NCI-H2196 (cell line): ENCODE data around the gene MPND.

Experiments used
- DNase-seq: peaks from one replicate; lab custom pipeline; 2025; ENCODE audit not compliant: unreplicated experiment; lab: John Stamatoyannopoulos, UW

MPND gene

DNA sequence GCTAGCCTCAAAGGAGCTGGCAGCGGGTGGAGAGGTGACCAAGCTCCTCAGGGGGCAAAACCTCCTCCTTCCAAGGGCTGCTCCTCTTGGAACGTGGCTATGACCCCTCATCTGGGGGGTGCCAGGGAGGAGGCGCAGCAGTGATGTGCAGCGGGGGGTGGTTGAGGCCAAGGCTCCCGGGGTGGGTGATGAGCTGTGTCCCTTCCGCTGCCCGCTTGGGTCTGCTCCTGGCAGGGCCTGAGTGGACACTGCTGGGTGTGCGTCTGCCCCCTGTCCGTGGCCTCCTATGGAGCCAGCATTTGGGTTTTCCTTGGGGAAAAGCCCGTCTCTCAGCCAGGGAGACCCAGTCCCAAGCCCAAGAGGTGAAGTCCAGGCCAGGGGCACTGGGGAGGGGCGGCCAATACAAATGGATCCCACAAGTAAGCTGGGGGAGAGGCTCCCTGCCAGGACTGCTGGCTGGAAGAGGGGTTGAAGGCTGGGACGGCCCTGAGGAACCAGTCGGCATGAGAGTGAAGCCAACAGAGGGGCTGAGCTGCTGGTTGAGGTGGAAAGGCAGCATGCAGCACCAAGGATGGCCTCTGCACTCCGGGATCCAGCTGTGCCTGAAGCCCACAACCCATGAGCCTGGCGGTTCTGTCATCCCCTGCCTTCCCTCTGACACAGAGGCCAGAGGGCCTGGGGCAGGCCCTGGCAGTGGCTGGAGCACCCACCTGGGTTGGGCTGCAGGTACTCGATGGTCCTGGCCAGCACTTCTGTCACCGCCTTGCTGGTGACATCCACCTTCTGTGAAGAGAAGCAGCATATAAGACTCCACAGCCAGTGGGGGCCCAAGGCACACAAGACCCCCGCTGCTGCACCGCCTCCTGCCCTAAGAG, 22.7 kb downstream of the MPND start:
- no peak for DNase-seq

DNA sequence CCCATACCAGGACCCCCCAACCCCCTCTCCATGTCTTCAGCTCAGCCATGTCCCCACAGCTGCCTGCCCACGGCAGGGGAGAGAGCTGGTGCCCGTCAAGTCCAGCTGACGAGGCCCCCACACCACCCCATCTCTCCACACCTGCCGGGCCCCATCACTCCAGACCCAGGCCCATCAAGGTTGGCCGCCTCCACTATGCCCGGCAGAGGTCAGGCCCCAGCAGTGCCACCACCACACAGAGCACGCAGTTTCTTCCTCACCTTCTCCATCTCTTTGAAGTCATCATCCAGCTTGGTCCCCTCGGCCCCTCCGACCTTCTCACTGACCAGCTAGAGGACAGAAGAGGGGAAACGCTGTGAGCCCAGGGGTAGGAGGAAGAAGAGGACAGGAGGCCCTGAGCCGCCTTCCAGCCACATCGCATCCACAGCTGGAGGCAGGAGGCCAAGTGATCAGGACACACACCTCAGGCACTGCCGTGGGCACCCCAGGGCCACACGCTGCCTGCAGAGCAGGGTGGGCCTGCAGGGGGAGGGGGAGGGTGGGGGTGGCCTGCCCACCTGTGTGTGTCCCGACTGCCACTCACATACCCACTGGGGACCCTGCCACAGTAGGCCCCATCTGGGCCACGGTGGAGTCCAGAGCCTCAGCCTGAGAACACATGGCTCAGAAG, 23.4 kb downstream of the MPND start:
- no peak for DNase-seq

DNA sequence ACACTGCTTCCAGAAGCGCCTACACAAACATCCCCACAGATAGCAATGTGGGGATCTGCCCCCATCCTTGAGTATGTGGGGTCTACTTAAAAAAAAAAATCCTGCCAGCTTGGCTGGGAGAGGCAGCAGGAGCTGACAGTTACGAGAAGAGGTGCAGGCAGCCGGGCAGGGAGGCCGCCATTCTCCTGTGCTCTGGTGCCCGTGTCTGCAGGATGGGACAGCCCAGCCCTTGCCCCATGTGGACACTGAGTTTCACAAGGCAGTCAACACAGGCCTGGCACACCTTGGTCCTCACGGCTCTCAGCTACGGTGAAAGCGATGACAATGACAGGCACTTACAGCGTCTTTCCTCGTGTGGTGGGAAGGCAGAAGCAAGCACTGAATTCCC, 24.0 kb downstream of the MPND start:
- DNase-seq, result no peak

DNA sequence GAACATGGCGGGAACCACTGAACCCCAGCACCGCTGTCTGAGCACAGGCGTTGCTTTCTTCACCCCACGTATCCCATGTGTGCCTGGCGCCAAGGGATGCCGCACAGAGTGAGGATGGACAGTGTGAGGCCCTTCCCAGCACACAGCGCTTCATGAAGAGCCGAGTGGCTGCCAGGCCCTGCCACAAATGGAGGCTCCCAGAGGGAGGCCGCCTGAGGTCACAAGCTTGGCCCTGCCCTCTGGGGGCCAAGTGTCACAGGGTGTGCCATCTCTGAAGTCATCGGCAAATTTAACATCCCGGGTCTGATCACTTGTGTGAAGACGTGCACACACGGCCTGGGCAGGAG, 24.4 kb downstream of the MPND start:
- no peak for DNase-seq

DNA sequence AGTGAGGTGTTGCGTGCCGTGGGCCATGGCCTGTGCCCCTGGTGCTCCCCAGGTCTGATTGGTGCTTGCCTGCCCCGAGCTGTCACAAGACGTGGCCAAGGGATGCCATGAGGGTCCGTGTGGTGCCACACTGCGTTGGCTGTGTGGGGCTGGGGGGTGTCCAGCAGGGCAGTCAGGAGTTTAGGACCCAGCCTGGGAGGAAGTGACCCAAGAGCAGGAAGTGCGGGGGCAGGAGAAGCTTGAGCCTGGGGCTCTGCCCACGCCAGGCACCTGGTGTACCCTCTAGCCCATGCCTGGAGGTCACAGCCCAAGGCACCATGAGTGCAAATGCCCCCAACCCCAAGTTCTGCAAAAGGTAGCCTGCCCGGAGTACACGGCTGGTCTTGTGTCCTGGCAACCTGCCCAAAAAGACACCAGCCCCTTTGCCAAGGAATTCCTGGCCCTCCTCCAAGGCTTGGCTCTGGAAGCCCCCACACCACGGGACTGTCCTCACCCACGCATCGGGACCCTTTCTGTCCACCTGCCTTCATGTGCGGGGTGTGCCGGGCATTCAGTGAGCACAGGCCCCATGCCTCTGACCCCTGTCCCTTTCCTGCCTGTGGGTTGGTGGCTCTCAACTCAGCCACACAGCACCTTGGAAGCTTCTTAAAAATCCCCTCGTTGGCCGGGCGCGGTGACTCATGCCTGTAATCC, 24.9 kb downstream of the MPND start:
- no peak for DNase-seq

DNA sequence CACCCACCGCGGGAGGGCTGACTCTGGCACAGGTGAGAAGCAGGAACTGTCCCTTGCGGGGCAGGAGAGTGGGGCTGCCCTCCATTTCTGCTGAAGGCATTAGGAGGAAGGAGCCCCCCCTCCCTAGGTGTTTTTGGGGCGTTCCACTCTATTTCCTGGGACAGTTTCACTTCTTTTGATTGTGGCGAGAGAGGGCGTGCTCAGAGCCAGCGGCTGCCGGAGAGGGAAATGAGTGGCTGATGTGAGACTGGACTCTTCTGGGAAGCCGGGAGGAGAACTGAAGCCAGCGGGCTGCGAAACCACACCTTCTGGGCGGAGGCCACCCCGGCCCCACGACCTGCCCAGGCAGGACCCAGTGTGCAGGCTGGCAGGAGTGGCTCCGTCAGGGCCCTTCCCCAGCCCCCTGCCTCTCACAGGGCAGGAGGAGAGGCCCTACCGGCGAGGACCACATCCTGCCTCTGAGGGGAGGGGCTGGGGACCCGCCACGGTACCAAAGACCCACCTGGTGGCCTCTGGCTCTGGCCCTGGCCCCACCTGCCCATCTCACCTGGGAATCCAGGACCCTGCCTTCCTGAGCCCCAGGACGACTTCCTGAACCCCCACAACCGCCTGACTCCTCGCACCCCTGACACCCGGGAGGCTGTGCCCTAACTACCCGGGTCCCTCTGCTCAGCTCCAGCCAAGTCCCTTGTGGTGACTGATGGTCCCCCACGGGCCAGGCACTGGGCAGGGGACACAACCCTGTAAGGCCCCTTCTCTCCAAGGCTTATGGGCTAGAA, 25.9 kb downstream of the MPND start:
- peak; percentile 73 for DNase-seq

DNA sequence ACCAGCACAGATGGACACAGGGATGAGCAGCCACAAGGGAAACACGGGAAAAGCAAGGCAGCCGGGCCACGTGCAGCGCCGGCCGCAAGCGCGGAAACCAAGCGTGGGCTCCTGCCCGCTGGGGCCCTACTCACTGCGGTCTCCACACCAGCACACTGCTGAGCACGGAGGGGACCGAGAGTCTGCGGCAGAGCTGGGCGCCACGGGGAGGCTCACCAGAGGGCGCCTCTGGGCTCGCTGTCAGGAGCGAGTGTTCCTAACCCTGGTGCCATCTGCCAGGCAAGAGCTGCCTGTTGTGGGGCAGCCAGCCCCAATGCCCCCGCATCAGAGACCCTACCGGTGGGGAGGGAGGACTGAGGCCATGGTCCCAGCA, 26.5 kb downstream of the MPND start:
- no peak for DNase-seq

DNA sequence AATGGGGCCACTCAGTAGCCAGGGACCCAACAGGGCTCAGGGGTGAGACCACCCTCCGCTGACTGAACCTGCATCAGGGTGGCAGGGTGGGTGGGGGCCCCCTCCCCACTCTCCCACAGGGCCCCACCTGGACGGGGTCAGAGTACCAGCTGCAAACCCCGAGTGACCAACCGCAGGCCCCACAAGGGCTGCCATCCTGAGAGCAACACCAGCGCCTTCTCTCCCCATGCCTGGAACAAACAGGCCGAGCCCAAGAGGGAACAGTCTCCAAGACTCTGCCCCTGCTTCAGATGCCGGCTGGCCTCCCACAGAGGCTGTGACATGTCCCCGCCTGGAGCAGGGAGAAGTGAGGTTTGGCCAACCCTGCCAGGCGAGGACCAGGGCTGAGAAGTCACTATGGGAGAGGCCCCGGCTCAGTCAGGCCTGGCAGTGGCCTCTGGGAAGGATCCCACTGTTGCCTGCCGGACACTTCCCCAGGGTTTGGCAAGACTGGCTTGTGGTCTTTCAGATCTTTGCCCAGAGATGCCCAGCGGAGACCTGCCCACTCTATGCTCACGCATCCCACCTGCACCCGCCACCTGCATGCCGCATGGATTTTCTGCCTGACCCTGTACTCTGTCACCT, 27.2 kb downstream of the MPND start:
- DNase-seq, result no peak

DNA sequence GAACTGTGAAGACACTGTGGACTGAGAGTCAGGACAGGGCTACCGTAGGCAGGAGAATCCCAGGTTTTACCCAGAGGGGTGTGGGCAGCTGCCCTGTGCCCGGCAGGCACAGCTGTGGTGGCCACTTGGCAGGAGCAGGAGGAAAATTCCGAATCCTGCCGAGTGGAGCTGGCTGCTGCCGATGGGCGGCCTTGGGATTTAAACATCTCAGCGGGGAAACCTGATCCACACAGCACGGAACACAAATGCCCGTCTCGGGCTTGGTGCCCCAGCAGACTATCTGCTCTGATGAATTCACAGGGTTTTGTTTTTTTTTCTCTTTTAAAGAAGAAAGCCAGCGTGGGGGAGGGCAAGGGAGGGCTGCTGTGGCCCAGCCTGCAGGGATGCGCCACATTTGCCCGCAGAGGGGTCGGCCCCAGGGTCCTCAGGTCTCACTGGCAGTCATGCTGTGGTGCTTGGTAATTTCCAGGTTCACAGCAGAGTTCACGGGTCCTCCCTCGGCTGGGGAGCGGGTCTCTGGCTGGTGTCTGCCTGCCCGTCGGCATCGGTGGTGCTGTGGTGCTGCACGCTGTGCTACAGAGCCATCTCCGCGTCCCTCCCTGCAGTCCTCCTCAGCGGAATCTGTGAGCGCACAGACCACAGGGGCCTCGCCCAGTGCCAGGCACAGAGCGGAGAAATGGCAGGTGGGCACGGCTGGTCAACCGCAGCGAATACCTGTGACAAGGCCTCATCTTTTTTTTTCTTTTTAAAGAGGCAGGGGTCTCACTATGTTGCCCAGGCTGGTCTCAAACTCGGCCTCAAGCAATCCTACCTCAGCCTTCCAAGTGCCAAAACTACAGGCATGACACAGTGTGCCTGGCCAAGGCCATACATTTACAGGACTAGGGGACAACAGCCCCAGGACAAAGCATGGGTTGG, 28.1 kb downstream of the MPND start:
- no peak for DNase-seq

DNA sequence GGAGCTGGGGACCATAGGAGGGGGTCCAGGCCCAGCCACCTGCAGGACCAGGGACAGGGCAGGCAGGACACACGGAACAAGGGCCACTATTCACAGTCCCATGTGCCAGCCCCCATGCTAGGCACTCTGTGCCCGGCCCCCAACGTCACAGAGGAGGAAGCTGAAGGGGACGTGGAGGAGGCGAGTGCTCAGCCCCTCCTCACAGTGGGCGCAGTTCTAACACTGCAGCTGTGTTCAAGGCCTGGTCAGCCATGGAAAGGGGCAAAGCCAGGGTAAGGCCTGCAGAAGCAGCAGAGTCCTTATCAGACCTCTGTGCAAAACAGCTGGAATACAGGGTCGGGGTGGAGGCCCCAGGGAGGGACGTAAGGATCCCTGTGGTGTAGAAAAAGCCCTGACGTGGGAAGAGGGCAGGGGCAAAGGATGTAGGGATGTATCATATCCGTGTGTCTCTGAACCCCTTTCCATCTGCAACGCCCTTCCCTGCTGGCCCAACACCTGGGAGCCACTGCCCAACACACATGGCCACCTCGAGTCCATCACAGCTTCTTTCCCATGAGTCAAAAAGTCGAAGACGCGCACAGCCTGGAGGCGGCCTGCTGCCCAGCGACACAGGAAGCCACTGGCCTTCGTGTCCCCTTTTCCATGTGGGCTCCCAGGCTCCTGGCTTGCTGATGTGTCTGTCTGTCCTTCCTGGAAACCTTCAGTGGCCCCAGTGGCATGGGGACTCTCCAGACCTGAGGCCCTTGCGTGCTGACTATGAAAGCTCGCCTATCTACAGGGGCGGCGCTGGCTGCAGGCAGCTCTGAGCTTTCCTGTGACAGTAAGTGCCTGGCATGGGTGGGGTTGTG, 29.0 kb downstream of the MPND start:
- DNase-seq, result no peak

DNA sequence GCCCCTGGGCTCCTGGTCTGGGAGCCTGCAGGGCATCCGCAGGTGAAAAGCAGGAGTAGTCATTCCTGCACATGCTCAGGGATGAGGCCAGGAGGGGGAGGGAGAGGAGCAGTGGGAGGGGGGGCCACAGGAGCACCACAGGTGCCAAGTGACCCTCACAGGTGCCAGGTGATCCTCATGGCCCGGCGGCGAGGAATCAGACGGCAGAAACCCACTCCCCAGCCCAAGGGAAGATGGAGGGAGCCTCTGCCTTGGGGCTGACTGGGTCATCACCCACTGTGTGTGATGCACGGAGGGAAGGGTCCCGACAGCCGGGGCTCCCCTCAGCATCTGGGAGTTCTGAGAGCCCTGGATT, 29.6 kb downstream of the MPND start:
- no peak for DNase-seq

DNA sequence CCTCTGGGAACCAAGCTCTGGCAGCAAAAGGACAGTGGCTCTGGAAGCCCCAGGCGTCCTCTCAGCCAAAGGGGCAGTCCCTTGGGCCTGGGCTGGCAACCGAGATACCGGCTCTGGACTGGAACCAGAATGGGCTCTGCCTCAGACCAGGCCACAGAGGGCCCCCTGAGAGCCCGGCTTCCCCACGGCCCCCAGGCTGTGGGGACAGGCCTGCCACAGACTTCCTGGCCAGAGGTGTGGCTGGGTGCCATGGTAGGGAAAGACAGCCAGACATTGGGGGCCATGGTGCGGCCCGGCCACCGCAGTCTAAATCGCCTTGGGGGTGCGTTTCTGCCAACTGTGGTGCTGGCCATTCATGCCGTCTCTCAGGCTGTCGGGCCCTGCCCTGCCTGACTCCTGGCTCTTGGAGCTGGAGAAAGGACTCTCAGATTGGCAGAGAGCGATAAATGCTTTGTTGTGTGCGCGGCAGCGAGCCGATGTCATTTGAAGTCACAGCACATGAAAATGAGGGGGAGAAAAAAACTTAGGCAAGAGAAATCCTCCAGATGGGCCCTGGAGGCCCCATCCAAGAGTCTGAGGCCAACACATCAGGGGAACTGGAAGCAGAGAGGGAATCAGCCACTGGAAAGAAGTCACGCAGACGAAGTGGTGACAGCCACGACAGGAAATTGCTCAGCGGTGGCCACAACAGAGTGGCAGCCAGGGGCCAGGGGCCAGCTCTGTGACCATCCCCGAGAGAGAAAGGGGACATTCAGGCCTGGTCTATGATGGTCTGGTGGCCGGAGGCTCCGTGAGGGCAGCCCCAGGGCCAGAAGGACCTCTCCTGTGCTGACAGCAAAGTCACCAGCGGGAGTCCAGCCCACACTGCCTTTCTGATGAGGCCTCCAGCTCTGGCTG, 30.5 kb downstream of the MPND start:
- no peak for DNase-seq

DNA sequence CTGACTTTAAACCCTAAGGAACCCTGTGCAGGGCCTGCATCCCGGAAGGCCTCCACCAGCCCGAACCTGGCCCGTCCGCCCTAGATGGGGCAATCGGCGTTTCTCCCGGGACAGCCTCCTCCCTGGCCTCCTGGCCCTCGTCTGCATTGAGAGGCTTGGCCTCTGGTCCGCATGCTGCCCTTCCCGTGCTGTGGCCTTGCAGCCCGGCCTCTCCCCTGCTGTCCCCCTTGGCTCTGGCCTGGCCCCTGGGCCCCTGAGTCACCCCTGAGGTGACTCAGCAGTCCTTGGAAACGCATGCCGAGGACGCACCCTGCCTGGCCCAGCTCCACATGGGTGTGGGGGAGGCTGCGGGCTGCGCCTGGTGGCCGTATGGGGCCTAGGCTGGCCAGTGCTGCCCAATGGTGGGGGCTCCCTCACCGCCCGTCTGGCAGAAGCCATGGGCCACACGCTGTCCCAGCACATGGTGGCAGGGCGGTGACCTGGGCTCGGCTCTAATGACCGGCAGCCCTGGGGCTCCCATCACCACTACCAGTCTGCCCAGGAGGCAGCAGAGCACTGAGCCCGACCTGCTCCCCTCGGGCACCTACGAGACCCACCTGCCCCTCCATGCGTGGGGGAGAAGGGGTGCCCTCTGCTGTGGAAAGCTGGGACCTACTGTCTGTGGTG, 31.3 kb downstream of the MPND start:
- no peak for DNase-seq

DNA sequence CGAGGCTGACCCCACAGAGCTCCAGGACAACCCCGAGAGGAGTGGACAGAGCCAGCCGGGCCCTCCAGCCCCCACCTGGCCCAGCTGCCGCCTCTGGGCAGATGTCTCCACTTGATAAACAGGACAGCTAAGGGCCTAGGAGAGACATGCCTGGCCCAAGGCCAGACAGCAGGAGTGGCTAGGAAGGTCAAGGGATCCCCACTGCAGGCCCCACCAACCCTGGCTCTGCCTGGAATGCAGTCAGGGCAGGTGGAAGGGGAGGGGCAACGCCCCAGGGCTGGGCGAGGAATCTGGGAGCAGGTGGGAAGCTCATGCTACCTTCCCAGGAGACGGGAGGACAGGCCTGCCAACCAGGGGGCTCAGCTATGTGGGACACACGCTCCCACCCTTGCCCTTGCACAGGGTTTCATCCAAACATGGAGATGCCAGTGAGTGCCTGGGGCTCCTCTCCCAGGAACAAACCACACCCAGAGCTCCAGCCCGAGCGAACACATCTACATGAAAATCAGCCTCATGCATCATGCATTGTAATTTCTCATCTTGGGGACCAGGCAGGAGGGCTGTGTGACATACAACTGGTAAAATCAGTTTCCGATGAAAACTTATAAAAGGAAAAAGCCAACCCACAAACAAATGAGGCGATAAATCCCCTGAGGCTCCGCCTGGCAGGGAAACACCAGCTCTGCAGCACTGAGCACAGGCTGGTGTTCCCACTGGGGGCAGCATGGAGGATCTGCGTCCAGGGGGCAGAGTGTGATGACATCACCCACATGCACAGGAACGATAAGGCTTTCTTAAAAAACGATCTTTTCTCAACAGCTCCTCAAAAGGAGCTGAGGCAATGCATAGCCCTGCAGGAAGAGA, 32.0 kb downstream of the MPND start:
- DNase-seq, result peak; percentile 66

DNA sequence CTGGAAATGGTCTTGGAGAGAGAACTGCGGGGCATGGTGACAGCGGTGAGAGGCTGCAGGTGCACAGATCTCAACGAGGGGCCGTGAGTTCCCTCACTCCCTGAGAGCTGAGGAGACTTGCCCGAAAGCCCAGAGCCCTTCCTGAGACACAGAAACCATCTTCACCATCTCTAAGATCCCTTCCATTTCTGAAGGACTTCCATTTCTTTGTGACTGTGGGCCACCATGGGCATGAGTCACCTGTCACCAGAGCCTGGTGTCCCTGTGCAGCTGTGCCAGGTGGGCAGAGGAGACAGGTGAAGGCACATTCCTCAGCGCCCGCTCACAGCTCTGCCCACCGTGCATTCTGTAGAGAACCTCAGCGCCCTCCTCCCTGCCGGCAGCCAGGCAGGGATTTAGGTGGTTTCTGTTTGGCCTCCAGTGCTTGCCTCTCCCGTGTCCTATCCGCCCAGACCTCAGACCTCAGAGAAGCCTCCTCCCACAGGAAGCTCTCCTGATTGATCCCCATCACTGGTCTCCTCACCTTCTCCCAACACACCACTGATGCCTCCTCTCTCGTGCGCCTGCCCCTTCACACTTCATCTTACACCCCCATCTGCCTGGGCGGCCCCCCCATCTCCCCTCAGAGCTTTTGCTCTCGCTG, 32.8 kb downstream of the MPND start:
- no peak for DNase-seq

DNA sequence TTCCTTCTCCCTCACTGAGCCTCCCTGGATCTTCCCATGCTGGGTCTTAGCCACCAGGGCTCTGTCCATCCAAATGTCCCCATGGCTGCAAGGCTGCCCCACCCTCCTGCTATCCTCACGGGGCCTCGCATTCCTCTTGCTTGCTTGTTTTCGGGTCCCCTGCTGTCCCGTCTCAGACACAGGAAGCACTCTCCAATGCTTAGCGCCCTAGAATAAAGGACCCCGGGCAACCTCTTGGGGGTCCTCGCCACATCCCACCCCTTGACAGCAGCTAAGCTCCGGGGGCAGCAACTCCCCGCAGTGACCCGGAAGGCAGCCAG, 33.3 kb downstream of the MPND start:
- DNase-seq, result no peak
